HS-27A (cell line): ENCODE measurements around the gene TCHP.

Experiments
- DNase-seq: peaks from one replicate; pipeline ENCODE4 v3.0.0-alpha.2; 2012; ENCODE audit warnings: low read depth, missing footprints

The TCHP gene

GRCh38 chr12:109963330-109963729 is 63.3 kb downstream of the TCHP start:
- no peak for DNase-seq

- DNase-seq, result no peak
These were observed 63.8 kb downstream of the TCHP start for GRCh38 chr12:109963743-109964429.

GRCh38 chr12:109966546-109966945 is 66.5 kb downstream of the TCHP start:
- no peak for DNase-seq

DNA sequence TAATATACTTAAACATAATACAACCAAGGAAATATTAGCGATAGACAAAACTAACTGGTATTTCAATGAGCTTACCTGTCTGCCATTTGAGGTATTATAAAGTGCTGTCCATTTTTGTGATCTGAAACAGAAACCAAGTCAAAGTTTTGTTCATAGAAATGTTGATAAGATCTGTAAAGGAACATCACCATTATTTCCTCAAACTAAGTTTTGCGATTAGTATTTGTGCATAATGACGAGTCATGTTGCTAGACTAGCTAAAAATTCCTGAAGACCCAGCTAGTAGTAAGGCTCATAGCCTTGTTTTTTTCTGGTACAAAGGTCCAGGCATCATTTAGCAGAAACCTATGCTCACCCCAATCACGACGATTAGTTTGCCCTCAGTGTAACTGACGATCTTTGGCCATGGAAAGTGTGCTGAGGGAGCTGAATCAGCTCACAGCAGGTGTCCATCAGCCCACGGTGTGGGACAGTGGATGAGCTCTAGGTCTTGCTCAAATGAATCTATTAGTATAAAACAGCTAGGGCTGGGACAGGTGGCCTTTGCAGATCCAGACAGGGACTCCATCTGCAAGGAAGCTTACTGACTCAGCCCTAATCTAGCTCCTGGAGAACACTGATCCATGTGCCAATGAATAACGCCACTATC is 67.4 kb downstream of the TCHP start:
- DNase-seq, result no peak
